ENCODE measurements around the gene TJP1. TPM values are rescaled to one million over a fixed set of nuclear protein-coding genes. Genes with fewer than 3 reads are reported as not detected.

TJP1 gene
- total RNA-seq, 1 donor from 2014 or later = 148 TPM

DNA sequence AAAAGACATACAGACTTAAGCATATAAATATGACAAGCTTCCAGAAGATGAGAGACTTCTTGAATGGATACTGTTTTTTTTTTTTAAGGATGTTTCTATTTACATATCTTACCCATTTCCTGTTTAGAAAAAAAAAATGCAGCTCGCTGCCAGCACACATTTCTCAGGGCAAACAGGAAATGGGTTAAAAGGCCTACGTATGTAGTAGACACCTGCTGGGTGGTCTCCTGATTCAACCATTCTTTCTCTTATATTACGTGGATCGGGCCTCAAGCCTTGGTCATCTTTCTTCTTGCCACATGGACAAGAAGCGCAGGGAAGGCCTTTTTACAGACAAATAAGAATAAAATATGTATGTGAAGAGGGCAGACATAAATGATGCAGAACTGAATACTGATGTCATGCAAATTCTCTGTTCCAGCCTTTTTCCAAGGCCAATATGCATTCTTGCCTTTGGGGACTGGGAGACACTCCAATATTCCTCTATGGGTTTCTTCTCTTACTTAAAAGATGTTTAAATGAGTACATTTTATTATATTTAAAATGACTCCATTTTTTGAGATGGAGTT is 35.0 kb upstream of the TJP1 start:
- Histone ChIP-seq H3K27me3 (ENCODE audit: control insufficient read depth, insufficient read depth, low read length) (no peaks in the 10 kb centered on the region), H3K36me3 (ENCODE audit: control insufficient read depth, insufficient read depth, low read length) (no peaks in the 10 kb centered on the region), H3K4me3 (ENCODE audit: low read depth, low read length) (no peak overlapping the region)
- no peak for DNase-seq (ENCODE audit: low read depth)
- TF ChIP-seq, protein P1, sequence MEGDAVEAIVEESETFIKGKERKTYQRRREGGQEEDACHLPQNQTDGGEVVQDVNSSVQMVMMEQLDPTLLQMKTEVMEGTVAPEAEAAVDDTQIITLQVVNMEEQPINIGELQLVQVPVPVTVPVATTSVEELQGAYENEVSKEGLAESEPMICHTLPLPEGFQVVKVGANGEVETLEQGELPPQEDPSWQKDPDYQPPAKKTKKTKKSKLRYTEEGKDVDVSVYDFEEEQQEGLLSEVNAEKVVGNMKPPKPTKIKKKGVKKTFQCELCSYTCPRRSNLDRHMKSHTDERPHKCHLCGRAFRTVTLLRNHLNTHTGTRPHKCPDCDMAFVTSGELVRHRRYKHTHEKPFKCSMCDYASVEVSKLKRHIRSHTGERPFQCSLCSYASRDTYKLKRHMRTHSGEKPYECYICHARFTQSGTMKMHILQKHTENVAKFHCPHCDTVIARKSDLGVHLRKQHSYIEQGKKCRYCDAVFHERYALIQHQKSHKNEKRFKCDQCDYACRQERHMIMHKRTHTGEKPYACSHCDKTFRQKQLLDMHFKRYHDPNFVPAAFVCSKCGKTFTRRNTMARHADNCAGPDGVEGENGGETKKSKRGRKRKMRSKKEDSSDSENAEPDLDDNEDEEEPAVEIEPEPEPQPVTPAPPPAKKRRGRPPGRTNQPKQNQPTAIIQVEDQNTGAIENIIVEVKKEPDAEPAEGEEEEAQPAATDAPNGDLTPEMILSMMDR (IDR thresholded peaks at IDR 0.05; ENCODE audit: insufficient read depth, low read length, poor library complexity, severe bottlenecking) = no peak

DNA sequence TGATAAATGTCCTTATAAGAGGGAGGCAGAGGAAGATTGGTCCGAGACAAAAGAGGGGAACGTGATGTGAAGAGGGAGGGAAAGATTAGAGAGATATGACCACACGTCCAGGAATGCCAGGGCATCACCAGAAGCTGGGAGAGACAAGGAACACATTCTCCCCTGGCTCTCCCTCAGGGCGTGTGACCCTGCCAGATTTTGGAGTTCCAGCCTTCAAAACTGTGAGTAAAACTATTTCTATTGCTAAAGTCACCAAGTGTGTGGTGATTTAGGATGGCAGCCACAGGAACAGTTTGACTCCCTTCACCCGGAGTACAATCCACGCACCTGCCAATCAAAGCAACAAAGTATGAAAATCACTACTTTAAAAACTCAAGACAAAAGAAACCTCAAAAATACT is 32.1 kb upstream of the TJP1 start:
- TF ChIP-seq, protein P1 (IDR thresholded peaks at IDR 0.05; ENCODE audit: insufficient read depth, low read length, poor library complexity, severe bottlenecking) = no peak
- Histone ChIP-seq H3K4me3 (ENCODE audit: low read depth, low read length) (no peak overlapping the region), H3K36me3 (ENCODE audit: control insufficient read depth, insufficient read depth, low read length) (no peaks in the 10 kb centered on the region), H3K27me3 (ENCODE audit: control insufficient read depth, insufficient read depth, low read length) (no peaks in the 10 kb centered on the region)
- no peak for DNase-seq (ENCODE audit: low read depth)

DNA sequence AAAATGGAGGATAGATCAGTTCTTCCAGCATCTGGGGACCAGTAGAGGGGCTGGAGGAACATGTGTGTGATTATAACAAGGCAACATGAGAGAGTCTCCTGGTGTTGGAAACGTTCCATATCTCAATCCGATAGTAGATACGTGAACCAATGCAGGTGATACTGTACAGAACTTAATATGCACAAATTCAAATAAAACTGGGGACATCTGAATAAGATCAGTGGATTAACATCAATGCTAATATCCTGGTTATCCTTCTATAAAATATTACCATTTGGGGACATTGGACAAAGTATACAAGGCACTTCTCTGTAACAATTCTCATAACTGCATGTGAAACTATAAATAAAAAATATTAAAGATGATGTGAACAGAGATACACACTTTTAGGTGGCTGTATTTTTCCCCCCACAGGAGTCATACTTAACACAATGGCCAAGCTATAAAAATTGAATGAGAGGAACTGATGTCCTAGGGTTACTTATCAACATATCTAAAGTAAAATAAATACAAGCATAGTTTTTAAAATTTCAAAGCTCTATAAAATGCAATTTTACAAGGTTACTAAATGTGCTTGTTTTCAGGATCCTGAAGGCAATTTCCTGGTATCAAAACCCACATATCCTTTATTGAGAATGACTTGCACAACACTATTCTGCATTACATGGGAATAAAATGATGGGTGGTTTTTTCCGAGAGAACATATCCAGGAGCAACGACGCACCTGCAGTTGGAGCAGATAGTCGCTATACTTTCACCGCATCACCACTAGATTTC is 31.1 kb upstream of the TJP1 start:
- no peak for DNase-seq (ENCODE audit: low read depth)
- TF ChIP-seq, protein P1 (IDR thresholded peaks at IDR 0.05; ENCODE audit: insufficient read depth, low read length, poor library complexity, severe bottlenecking) = no peak
- H3K27me3 ChIP-seq (ENCODE audit: control insufficient read depth, insufficient read depth, low read length) = no peaks in the 10 kb centered on the region
- H3K36me3 ChIP-seq (ENCODE audit: control insufficient read depth, insufficient read depth, low read length) = no peaks in the 10 kb centered on the region
- no peak overlapping the region for H3K4me3 ChIP-seq (ENCODE audit: low read depth, low read length)

DNA sequence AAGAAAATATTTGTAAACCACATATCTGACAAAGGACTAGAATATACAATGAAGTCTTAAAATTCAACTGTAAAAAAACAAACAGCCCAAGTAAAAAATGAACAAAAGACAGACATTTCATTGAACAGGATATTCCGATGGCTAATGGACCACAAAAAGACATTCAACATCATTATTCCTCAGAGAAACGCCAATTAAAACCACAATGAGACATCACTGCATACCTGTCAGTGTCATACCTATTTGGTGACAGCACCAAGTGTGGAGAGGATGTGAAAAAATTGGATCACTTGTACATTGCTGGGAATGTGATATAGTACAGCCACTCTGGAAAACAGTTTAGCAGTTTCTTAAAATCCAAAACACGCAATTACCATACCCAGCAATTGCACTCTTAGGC is 29.9 kb upstream of the TJP1 start:
- TF ChIP-seq, protein P1 (IDR thresholded peaks at IDR 0.05; ENCODE audit: insufficient read depth, low read length, poor library complexity, severe bottlenecking) = no peak
- no peaks in the 10 kb centered on the region for H3K27me3 ChIP-seq (ENCODE audit: control insufficient read depth, insufficient read depth, low read length)
- H3K36me3 ChIP-seq (ENCODE audit: control insufficient read depth, insufficient read depth, low read length) = no peaks in the 10 kb centered on the region
- H3K4me3 ChIP-seq (ENCODE audit: low read depth, low read length) = no peak overlapping the region
- no peak for DNase-seq (ENCODE audit: low read depth)

DNA sequence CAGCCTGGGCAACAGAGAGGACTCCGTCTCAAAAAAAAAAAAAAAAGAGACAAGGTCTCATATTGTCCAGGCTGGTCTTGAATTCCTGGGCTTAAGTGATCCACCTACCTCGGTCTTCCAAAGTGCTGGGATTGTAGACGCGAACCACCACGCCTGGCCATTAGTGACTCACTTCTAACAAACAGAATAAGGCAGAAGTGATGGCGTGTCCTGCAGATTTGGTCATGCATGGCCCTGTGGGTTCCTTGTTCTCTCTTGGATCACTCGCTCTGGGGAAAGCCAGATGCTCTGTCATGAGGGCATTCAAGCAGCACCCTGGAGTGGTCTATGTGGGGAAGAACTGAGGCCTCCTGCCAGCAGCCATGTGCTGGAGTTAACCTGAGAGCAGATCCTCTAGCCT is 27.4 kb upstream of the TJP1 start:
- Histone ChIP-seq H3K27me3 (ENCODE audit: control insufficient read depth, insufficient read depth, low read length) (no peaks in the 10 kb centered on the region), H3K36me3 (ENCODE audit: control insufficient read depth, insufficient read depth, low read length) (no peaks in the 10 kb centered on the region), H3K4me3 (ENCODE audit: low read depth, low read length) (no peak overlapping the region)
- TF ChIP-seq, protein P1 (IDR thresholded peaks at IDR 0.05; ENCODE audit: insufficient read depth, low read length, poor library complexity, severe bottlenecking) = no peak
- DNase-seq (ENCODE audit: low read depth) = peak; percentile 58

Data from kidney epithelial cell (primary cell).